NCI-H510A (cell line): ENCODE results near the gene RPUSD2.
"Not testable (repeated sequence)": the region's sequence is repeated elsewhere in the genome, so short reads cannot be mapped to it uniquely, and the experiment has no call there.

Source experiments
- DNase-seq: peaks from one replicate; lab custom pipeline; 2025; lab: John Stamatoyannopoulos, UW

The RPUSD2 gene

DNA sequence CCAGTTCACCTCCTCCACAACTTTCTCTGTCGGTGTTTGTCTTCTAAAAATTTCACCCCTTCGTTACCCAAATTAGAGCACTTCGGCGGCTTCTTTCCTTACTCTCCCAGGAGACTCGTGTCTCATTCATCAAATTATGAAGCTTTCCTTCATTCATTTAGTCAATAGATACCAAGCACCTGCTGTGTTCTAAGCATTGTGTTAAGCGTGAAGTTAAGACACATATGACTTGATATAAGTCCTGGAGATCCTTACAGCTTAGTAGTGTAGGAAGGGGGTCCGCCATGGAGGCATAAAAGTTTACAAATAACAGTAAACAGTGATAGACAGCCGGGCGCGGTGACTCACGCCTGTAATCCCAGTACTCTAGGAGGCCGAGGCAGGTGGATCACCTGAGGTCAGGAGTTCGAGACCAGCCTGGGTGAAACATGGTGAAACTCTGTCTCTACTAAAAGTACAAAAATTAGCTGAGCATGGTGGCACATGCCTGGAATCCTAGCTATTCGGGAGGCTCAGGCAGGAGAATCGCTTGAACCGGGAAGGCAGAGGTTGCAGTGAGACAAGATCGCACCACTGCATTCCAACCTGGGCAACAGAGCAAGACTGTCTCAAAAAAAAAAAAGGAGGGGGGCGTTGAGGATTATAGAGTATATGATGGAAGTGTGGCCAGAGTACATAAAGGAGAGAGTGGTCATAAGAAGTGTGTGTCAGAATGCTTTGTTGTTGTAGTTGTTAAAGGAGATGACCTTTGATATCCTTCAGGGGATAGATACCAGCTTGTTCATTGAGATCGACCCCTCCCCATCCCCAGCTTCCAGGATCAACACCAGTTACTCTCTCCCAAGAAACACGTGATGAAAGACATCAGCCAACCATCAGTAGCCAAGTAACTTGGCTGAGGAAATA, 3.5 kb upstream of the RPUSD2 start:
- DNase-seq = no peak

- DNase-seq = no peak
These were observed 2.0 kb upstream of the RPUSD2 start for GRCh38 chr15:40567111-40567510.

DNA sequence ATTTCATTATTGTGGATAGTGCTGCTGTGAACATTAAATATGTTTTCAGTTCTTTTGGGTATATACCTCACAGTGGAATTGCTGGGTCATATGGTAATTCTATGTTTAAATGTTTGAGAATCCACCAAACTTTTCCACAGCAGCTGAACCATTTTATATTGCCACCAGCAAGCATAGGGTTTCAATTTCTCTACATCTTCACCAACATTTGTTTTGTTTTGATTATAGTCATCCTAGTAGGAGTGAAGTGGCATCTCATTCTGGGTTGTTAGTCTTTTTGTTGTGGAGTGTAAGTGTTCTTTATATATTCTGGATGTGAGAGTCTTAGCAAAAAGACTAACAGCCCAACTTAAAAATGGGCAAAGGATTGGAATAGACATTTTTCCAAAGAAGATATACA, 6.0 kb downstream of the RPUSD2 start:
- no peak for DNase-seq

- DNase-seq = not testable (repeated sequence)
These were observed 7.8 kb downstream of the RPUSD2 start for GRCh38 chr15:40576914-40577313.

DNA sequence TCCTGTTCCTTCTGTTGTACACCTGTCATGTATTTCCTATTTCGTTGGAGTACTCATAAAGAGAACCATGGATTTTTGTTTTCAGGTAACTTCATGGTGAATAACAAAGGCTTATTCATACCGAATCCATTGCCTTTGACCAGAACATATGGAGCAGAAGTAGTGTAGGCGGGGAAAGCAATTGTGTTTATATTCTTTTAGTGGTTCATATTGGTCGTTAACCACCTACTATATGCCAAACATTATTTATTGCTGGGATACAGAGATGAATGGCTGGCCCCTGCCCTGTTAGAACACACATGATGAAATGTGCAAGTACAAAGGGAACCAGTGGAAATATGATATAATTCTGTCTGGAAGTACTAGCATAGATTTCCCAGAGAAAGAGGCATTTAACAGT, 9.8 kb downstream of the RPUSD2 start:
- DNase-seq = no peak

- DNase-seq = not testable (repeated sequence)
These were observed 12.7 kb downstream of the RPUSD2 start for GRCh38 chr15:40581796-40582195.

DNA sequence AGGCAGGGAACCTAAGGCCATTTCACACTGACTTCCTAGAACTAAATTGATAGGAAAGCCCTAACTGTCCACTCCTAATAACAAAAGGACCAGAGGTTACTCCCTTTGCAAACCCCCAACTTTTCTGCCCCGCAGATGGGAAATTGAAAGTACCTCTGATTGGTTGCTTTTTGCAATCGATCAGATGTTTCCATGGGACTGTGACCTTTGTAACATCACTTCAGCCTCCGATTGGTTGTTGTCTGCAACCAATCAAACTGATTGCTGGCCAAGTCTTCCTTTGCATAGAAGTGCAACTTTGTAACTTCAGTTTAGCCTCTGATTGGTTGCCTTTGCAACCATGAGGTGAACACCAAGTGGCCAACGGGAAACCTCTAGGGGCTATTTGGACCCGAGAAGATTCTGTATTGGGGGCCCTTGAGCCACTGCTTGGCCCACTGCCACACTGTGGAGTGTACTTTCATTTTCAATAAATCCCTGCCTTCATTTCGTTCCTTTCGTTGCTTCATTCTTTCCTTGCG, 13.7 kb downstream of the RPUSD2 start:
- peak; percentile 57 for DNase-seq

GRCh38 chr15:40584191-40584590, 15.1 kb downstream of the RPUSD2 start:
- DNase-seq = no peak

GRCh38 chr15:40590667-40591050, 21.6 kb downstream of the RPUSD2 start:
- no peak for DNase-seq

DNA sequence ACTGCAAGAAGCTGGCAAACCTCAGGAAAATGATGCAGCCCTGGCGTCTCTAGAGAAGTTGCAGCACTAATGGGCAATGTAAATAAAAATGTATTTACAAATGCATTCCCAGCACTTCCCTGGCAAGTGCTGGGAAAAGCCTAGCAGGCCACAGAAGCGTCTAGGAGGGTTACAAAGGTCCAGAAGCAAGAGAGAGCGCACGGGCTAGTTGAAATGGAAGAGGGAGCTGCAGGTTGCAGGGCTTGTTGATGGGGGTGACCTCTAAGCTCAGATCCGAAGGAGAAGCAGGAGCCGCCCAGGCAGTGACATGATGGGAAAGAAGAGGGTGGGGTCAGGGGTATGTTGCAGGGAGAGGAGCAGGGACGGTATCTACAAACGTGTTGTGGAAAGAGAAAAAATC, 22.3 kb downstream of the RPUSD2 start:
- DNase-seq = no peak

DNA sequence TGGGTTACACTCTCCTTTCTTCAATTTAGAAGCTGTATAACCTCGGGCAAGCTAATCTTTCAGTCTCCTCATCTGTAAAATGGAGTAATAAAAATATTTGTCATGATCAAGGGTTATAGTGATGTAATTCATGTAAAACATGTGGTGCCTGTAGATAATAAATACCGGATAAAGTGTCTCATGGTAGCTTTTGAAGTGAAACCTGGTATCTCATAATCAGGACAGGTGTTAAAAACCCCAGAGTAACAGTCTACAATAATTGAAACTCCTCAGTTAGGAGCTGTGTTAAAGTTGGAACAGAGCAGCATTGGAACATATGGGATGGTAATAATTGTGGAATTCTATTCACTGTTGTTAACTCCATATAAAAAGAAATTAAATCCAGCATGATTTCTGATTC, 24.1 kb downstream of the RPUSD2 start:
- DNase-seq = no peak

DNA sequence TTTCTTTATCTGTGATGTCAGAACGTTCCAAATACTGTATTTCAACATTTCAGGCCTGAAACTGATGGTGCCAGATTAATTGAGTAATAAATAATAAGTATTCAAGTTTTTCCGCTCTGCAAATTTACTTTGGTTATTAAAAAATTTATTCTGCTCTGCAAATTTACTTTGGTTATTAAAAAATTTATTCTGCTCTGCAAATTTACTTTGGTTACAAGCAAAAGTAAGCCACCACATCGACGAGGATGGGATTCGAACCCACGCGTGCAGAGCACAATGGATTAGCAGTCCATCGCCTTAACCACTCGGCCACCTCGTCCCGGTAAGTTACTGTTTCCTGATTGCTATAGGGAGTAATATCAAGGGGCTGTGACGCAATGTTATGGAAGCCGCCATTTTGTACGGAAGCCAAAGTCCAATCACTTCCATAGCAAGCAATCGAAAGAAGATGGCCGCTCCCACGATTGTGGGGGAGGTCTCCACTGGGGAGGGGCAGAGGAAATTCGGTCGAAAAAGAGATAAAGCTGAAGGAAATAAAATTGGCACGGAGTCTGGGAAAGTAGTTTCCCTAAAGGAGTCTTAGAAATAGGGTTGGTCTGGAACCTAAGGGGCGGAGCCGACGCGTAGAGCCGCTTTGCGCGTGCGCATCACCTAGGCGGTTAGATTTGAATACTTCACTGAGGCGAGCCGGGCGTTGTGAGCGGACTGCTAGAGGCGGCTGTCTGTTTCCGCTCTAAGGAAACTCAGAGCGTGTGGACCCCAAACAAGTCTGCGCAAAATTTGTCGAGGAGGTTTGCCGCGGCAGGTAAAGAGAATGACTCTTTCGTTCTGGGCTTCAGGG, 24.7 kb downstream of the RPUSD2 start, which contains the start of gene KNL1:
TSS of gene KNL1 (plus strand) at position 662 of the 841 bp plus-strand sequence. CDS start 8,683 bp downstream, outside the sequence.
- peak; percentile 49 for DNase-seq

- no peak for DNase-seq
These were observed 25.3 kb downstream of the RPUSD2 start for GRCh38 chr15:40594429-40594836.

GRCh38 chr15:40595219-40595618, 26.1 kb downstream of the RPUSD2 start:
- DNase-seq = no peak

DNA sequence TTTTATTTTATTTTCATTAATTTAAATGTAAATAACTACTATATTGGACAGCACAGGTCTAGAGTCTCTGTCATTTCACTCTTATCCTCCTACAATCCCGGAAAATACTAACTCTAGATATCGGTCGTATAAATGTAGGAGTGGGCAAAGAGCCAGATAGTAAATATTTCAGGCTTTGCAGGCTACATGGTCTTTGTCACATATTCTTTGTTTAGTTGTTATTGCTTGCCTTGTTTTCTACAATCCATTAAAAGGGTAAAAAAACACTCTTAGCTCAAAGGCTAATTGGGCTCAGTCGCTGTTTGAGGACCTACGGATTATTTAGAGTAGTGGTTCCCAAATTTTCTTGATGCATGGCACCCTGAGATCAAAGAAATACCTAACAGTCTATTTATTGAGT, 26.7 kb downstream of the RPUSD2 start:
- DNase-seq = no peak

- DNase-seq = no peak
These were observed 27.9 kb downstream of the RPUSD2 start for GRCh38 chr15:40597024-40597423.

- no peak for DNase-seq
These were observed 29.0 kb downstream of the RPUSD2 start for GRCh38 chr15:40598126-40598525.

DNA sequence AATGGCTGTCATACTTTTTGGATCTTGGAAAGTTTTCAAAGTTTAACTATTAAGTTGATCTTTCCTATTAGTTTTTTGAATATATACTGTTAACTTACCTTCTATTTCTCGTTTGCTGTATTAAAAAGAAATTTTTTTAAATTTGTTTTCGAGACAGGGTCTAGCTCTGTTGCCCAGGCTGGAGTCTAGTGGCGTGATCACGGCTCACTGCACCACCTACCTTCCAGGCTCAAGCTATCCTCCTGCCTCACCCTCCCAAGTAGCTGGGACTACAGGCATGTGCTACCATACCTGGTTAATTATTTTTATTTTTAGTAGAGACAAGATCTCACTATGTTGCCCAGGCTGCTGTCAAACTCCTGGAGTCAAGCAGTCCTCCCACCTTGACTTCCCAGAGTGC, 29.6 kb downstream of the RPUSD2 start:
- no peak for DNase-seq

DNA sequence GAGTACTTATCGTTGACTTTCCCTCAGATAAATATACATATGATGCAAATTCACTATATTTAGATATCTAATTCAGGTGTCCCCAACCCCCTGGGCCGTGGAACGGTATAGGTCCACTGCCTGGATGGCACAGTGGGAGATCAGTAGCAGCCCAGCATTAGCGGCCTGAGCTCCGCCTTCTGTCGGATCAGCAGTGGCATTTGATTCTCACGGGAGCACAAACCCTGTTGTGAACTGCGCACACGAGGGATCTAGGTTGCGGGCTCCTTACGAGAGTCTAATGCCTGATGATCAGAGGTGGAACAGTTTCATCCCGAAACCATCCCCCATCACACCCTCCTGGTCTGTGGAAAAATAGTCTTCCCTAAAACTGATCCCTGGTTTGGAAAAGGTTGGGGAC, 31.9 kb downstream of the RPUSD2 start:
- no peak for DNase-seq

DNA sequence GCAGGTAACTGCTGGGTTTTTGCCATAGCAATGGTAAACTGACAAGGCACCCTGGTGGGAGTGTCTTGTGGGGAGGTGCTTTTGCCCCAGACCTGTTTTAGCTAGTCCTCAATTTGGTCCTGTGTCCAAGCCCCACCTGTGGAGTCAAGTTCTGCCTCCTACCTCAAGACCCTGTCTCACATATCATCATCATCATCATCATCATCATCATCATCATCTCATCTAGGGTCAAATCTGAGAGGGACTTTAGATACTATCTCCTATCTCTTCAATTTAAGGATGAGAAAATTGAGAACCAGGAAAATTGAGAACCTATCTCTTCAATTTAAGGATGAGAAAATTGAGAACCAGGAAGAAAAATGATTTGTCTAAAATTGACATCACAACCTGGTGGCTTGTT, 34.8 kb downstream of the RPUSD2 start:
- DNase-seq = no peak

- no peak for DNase-seq
These were observed 44.0 kb downstream of the RPUSD2 start for GRCh38 chr15:40613080-40613479.

- no peak for DNase-seq
These were observed 48.9 kb downstream of the RPUSD2 start for GRCh38 chr15:40618023-40618422.

DNA sequence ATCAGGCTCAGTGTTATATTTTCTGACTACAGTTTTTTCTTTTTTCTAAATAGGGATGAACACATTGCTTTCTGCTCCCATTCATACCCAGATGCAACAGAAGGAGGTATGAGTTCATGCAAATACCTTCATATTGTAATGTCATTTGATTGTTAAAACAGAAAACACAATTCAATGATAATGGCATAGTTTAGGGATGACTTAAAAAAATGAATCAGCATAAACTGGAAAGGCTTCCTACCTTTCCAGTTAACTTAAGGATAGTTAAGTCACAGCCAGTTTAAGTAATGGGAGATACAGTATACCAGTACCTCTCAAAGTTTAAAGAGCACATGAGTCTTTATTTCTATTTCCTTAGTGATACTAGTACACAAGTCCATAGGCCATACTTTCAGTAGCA, 49.8 kb downstream of the RPUSD2 start:
- no peak for DNase-seq
